ENCODE data around the gene UBR4. TPM values are rescaled to one million over a fixed set of nuclear protein-coding genes. Genes with fewer than 3 reads are reported as not detected.

UBR4 gene
- 125 TPM for total RNA-seq

DNA sequence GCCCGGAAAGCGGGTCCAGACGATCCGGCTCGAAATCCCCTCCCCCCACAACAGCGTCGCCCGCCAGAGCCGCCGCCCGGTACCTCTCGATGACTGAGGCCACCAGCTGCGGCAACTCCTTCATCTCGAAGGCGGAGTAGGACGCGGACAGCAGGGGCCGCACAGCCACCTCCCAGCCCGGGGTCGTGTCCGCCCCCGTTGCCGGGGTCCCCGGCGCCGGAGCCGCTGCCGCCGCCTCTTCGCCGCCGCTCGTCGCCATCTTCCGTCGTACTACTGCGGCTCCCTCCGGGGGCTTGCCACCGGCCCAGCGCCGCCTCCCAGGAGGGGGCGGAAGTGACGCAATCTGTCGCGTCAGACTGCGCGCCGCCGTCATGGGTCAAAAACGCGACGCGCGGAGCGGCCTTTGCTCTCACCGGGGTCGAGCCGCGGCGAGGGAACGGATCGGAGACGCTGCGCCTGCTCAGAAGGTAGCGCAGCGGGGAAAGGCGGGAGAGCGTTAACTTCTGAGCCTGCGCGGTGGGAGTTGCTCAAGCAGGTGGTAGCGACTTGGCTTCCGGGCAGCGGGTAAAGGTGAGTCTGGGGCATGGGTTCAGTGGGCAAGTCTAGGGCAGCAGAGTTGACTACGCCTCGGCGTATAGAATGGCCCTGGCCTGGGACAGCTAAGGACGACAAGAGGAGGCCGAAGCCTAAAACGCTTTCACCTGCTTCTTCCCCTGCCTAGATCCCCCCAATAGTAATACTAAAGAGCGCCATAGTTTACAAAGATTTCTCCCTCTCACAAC, at the start of gene UBR4:
Gene UBR4, minus strand, starts transcription at position 277 of the 782 bp plus-strand sequence. Its CDS starts 18 bp downstream, at position 259.

DNA sequence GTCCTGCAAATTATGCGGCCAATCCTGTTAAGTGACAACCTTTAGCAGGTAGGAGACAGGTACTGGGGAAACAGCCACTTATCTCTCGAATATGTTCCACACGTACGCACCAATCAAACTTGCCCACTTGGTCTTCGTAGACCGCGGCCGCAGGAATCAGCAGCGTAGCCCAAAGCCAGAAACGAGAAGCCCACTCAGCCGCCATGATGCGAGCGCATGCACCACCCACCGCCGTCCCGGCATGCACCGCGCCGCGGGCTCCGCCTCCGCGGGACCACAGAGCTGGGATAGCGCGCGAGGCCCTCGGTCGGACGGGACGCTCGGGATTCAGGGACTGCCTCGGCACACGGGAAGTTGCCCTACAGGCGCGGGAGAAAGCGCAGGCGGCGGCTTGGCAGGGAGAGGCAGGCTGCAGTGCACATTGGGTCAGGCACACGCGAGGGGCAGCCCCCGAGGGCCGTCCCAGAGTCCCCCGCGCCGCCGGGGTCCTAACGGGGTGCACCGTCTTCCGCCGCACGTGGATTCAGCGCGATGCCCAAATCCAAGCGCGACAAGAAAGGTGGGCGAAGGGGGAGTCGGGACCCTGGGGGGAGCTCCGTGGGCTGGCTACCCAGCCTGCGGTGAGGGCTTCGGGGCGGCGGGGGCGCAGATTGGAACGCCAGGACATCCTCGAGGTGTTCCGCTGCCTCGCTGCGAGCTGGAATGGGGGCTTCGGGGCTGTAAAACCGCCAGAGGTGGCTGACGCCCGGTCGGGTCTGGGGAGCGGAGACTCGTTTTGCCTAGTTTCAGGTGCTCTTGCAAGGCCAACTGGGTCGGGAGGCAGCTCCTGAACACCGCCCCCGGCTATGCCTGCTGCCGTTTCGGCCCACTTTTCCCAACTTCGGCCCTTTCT, 41.5 kb upstream of the UBR4 start, which contains the start of the genes EMC1 and MRTO4:
Gene EMC1, minus strand, starts transcription at position 220 of the 892 bp plus-strand sequence. Its CDS starts 15 bp downstream, at position 205.
Gene MRTO4, plus strand, starts transcription at position 501 of the 892 bp plus-strand sequence. Its CDS starts 31 bp downstream, at position 532.

Other genes with a start within 250 kb of the UBR4 start
- gene EMC1, start 41.3 kb upstream of the UBR4 start, total RNA-seq, result 87.9 TPM
- 33.2 TPM for gene MRTO4, start 41.5 kb upstream of the UBR4 start, total RNA-seq
- gene AKR7A3, start 78.5 kb upstream of the UBR4 start, total RNA-seq, result 2.1 TPM
- gene AKR7A2, start 101.9 kb upstream of the UBR4 start, total RNA-seq, result 38.3 TPM
- 16.8 TPM for gene SLC66A1, start 102.1 kb upstream of the UBR4 start, total RNA-seq